Stimulated activated CD4-positive, alpha-beta T cell treated with anti-CD3 and anti-CD28 coated beads, Interleukin-12 subunit alpha, Interleukin-12 subunit beta, amount 100 ng/mL, for 24 hours (primary cell): Measurements from ENCODE around the gene C10orf53.
"Not testable (repeated sequence)": the region's sequence is repeated elsewhere in the genome, so short reads cannot be mapped to it uniquely, and the experiment has no call there.

ENCODE experiments used
- DNase-seq, 2 experiments: peaks; one replicate each; pipeline ENCODE4 v3.0.0-alpha.2; 2020; ENCODE audit warnings: low read depth in 2 of 2

Gene C10orf53

GRCh38 chr10:49688261-49688846 is 8.9 kb downstream of the C10orf53 start:
- no peak for DNase-seq

GRCh38 chr10:49688920-49689319 is 9.5 kb downstream of the C10orf53 start:
- DNase-seq = no peak

DNA sequence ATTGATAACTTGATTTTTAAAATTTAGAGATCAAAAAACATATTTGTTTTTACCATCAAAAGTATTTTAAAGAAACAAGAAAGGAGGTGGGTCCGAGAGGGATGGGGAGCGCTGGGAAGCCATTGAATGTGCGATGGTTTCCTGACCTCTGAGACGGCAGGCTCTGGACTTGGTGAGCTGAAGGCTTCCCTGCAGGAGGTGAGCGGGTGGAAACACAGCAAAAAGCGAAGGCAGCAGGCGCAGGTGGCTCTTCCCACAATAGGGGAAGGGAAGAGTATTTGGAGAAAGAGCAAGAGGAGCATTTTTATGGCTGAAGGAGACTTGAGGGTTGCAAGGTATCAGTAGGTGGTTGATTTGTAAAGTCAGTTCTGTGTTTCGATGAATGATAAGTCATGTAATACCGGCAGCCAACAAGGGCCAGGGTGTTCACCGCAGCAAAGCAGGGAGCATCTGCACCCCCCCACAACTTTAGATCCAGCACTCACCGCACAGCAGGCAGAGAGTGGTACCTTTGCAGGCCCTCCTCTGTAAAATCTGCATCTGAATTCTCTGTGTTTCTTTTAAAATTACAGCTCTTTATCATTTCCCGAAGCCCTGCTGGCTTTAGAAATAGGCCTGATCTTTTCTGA is 10.5 kb downstream of the C10orf53 start:
- no peak for DNase-seq

DNA sequence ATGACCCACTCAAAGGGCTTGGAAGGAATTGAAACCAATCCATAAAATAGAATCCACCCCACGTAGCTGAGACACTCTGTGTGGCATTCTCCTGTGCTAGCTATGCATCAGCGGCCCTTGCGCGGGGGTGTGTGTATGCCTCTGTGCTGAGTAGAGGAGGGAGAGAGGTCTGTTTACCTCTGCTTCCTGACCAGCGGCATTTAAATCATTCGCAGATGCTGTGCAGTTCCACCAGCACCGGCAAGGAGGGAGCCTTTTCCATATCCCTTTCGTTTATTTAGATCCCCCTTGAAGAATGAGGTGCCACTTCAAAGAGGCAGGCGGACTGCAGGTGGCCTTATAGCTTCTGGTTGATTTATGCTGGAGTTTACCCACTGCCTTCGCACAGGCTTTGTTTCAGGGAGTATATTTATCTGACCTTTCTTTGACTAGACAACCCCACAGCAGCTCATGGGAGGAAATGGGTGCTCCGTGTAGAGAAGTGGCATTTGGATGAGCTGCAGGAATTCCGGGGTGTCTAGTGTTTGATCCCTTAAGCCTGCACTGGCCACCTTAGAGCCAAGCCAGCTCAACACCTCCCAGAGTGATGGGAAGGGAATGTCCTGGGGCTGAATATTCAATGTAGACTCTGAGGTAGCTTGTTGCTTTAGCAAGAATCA is 11.4 kb downstream of the C10orf53 start:
- DNase-seq = no peak

- DNase-seq = no peak
Measured at GRCh38 chr10:49691588-49691987, 12.1 kb downstream of the C10orf53 start.

DNA sequence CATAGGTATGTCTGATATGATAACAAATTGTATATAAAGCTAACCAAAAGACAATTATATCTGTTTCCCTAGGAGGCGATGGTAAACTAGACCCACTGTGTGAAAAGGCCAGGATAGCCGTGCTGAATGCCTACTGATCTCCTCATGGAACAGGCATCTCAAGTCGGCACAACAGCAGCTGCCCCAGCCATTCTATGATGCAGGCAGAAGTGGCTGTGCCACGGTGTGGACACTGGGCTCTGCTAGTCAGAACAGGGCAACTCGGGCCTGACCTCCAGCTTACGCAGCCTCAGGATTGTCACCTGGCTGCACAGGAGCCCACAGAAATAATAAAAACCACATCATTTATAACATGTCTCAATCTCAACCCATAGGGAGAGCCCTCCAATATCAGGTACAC is 15.0 kb downstream of the C10orf53 start:
- no peak for DNase-seq

DNA sequence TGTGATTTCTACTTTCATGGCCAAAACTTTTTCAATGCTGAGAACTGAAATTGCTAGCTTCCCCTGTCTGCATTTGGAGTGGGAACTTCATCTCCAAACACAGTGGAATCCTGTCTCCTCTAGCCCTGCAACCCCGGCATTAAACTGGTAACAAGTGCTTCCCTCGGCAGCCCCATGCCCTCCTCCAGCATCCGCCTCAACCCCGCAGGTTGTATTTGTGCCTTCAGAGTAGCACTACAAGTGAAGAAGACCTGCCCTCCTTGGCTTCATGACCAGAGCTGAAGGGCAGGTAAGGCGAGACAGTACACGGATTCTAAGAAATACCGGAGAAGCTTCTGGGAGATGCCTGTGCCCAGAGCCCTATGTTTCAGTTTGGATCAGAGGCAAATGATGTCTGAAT is 16.9 kb downstream of the C10orf53 start:
- no peak for DNase-seq

DNA sequence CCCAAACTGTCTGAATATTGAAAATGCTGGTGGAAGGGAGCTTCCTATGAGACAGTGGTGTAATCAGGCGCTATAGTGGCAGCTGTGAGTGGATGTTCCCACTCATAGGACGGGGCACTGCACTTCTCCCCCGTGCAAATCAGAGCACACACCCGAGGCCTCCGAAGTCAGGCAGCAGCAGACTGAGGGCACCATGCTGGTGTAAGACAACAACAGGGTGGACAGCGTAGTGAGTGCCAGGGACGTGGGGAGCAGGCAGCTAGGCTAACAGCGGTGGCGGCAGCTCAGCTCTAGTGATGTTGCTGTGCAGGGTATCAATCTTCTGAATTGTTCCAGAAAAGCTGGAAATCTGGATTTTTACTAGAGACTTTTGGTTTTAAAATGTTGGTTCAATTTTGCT is 19.2 kb downstream of the C10orf53 start:
- no peak for DNase-seq

DNA sequence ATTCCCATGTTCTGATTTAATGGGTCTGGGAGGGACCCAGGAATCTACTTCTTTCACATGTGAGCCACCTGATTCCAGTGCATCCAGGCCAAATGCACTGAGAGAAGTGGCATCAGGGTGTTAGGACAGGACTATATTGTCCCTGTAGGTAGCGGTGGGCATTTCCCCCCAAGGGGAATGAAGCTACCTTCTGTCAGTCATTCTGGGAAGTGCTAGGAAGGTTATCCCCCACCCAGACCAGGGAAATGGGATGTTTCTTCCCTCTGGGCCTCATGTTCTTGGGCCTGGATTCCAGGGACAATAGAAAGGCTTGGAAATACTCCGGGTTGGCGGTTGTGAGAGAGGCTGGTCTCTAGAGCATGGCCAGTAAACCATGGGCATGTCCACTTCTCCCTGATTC is 20.8 kb downstream of the C10orf53 start:
- DNase-seq = no peak

DNA sequence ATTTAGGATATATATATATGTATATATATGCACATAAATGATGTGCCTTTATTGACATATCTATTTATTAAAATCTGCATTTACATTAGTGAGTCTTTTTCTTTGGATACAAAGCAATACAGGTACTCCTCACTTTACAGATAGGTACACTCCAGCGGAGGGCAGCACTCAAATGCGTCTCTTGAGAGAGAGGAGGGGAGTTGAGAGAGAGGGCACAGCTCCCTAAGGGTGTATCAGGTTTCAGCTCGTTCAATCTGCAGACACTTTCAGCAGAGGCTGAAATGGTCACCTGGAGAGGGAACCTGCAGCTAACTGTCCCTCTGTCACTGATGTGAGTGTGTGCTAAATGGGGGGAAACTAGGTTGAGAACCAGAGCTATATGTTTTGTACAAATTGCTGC is 21.5 kb downstream of the C10orf53 start:
- no peak for DNase-seq

- no peak for DNase-seq
Measured at GRCh38 chr10:49707585-49707984, 28.1 kb downstream of the C10orf53 start.

- DNase-seq = no peak
Measured at GRCh38 chr10:49709934-49710333, 30.5 kb downstream of the C10orf53 start.

- no peak for DNase-seq
Measured at GRCh38 chr10:49710966-49711365, 31.5 kb downstream of the C10orf53 start.

DNA sequence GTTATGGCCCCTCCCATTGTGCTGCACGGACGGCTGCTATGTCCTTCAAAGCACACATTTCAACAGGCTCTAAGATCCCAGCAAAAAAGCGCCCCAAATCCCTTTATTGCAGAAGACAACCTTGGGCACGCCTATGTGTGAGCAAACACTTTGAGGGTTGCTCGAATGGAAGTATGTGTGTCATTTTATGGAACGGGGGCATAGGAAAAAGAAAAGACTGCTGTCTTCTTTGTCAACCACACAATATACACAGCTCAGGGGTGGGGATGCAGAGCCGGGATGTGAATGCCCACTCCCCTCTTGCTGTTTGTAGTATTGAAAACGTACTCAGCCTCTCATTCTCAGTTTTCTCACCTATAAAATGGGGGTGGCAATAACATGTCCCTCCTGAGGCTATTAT is 32.0 kb downstream of the C10orf53 start:
- DNase-seq = no peak

DNA sequence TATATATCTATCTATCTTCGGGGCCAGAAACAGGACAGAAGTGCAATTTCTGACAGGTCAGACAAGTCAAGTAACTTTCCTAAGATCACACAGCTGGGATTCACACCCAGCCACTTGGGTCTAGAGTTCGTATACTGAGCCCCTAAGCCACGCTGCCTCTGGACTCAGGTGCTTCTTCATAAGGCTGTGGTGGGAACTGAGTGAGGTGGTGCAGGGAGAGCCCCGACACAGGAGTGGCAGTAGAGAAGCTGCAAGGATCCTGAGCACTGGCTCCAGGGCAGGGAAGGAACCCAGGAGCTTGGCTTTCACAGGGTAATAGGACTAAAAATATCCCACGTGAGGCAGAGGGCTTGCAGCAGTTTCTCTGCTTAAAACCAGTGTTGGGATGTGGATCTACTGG is 33.8 kb downstream of the C10orf53 start:
- DNase-seq = no peak

- DNase-seq = not testable (repeated sequence)
Measured at GRCh38 chr10:49715157-49715556, 35.7 kb downstream of the C10orf53 start.

GRCh38 chr10:49726593-49726992 is 47.1 kb downstream of the C10orf53 start:
- DNase-seq = no peak

DNA sequence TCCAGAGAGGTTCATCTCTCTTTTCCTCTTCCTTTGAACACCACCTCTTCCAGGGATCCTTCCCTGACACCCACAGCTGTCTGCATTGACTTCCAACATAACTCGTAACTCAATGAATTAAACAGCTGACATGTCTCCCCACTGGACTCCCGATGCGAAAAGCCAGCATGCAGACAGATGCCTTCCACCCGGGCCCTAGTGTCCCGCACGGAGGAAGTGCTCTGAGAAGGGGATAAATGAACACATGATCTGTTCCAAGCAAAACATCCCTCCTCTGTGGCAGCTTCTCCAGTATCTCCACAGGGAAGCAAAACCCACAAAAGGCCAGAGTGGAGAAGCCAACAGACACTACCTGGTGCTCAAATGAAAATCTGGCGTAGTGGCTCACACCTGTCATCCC is 54.4 kb downstream of the C10orf53 start:
- no peak for DNase-seq

DNA sequence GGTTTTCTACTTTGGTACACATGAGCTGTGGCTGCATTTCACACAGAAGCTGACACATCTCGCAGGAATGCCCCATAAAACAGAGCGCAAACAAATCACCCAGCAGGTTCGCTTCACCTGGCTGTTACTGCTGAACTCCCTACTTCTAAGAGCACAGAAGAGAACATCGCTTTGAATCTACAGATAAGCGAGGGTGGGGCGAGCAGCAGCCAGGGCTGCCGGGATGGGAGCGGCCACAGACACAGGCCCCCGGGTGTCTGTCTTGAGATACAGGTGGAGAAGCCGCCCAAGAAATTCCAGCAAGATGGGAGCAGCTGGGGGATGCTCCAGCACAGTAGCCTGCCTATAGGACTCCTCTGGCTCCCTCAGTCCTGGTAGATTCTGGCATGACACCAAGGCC is 55.2 kb downstream of the C10orf53 start:
- no peak for DNase-seq

DNA sequence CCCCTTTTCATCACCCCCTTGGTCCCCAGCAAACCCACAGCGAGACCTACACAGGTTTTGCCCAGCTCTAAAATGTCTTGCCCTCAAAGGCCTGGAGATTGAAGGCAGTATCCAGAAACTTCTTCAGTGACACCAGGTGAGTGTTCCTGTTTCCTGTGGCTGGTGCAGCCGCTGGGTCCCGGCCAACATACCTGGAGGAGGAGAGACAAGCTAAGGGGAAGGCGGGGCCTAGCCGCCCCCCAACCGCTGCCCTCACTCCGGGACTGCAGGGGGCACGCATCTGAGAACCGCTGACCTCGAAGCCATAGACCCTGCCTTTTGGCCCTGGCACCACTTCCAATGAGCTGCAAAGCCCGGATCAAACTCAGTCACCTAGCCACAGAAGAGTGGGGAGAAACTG is 55.7 kb downstream of the C10orf53 start:
- no peak for DNase-seq

DNA sequence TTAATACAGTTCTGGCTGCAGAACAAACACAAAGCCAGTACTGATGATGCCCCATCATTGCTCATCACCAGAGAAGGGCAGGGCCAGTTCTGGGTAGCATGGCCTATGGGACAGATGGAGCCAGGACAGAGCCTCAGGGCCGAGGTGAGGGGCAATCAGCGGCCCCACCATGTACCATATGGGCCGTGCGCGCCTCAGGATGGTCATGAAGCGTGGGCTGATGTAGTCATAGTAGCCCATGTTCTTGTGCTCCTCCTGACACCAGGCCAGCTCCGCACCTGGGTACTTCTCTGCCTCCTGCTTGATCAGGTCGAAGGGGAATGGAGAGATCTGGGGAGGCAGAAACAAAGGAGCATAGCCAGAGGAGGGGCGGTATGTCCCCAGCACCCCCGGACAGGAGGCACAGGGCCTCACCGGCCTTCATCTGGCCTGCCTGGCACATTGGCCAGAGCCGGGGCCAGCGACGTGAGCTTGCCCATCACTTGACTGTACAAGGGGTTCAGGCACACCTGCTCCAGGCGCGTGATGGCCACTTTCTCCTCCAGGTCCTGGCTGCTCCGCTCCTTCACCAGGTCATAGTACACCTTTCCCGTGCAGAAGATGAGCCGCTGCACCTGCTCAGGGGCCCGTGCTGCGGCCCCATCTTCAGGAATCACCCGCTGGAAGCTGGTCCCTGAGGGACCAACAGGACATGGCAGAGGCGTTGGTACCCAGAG is 56.6 kb downstream of the C10orf53 start:
- no peak for DNase-seq

GRCh38 chr10:49736564-49737113 is 57.2 kb downstream of the C10orf53 start:
- DNase-seq = no peak
